Stimulated activated CD8-positive, alpha-beta memory T cell treated with anti-CD3 and anti-CD28 coated beads, Interleukin-15, amount 100 ng/mL, for 1 hour (primary cell): ENCODE data around the gene GSG1L.

Experiments
- DNase-seq: peaks from one replicate; pipeline ENCODE4 v3.0.0-alpha.2; 2020; ENCODE audit warnings: low read depth

GSG1L gene

DNA sequence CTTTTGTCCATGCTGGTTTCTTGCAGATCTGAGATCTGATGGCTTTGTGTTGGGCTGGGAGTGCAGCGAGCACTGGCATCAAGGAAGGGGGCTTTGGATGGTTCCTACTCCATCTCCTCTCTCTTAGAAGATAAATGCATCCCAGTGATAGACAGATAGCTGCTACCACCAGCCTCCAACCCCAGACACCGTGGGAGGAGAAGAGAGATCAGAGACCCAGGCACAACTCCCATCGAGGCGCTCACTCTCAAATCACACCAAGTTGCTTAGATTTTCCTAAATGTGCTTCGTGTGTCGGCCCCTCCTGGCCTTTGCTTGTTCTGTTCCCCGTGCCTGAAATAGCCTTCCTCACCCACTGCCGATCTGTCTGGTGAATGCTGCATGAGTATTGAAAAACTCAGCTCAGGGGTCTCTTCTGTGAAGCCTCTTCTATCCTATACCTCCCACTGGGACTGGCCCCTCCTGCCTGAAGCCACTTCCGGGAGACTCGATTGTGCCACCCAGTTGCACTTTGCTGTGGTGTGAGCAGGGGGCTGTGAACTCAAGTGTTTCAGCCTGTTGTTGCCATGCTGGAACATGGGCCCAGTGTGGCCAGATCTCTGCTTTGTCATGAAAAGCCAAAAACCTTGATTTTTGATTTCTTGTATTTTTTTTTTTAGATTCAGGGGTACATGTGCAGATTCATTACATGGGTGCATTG lies 242.7 kb downstream of the GSG1L start:
- DNase-seq = no peak

DNA sequence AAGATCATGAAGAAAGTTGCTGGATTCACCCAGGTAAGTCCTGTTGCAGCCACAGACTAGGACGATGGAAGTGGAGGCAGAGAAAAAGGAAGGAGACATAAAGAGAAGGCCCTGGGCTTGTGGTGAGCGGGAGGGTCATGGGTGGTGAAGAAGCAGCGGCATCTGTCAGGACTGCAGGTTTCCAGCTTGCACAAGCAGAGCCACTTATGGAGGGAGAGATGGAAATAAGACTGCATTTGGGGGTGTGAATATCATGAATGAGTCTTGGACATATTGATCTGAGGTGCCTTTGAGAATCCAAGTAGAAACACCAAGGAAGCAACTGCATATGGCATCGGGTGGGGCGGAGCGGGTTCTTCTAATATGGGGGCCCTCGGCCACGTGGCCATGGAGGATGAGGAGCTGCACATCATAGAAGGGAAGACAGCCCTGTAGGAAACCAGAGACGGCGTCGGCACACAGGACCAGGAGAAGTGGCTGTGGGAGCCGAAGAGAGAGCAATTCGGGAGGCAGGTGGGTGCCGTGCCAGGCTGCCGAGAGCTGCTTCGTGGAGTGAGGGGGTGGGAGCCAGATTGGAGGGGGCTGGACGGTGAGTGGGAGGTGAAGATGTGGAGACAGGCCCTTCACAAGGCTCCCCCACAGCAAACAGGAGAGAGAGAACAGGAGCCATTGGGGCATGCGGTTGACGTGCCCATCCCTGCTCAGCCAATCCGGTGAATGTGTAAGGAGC lies 243.5 kb downstream of the GSG1L start:
- no peak for DNase-seq

DNA sequence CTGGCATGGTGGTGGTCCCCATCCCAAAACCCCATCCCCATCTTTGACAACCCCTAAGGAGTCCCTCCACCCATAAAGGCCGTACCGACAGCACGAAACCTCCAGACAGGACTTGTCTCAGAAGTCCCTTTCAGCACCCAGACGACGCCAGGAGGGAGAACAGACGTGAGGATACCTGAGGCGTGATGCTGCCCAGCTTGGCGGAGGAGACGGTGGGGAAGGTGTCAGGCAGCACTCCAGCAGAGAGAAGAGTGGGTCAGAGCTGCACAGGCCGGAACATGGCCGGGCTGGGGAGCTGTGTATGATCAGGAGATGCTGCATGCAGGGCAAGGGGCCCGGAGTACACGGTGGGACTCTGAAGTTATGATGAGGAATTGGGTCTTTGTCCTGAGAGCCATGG lies 244.2 kb downstream of the GSG1L start:
- DNase-seq = no peak

DNA sequence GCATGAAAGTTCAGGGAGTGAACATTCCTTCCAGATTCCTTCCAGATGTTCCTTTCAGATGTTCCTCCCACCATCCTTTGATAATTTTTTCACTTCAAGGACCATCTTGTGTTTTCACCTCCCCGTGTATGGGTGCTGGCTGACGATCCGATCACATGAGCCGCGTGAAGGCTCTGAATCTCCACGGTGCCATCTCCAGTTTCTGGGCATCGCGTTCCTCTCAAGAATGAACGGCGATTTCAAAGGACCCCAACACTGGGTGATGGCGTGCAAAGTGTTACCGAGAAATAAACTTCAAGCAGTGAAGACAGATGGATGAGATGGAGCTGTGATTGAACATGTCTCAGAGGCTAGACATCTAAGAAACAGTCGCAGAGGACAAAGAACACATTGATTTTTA lies 245.3 kb downstream of the GSG1L start:
- no peak for DNase-seq

DNA sequence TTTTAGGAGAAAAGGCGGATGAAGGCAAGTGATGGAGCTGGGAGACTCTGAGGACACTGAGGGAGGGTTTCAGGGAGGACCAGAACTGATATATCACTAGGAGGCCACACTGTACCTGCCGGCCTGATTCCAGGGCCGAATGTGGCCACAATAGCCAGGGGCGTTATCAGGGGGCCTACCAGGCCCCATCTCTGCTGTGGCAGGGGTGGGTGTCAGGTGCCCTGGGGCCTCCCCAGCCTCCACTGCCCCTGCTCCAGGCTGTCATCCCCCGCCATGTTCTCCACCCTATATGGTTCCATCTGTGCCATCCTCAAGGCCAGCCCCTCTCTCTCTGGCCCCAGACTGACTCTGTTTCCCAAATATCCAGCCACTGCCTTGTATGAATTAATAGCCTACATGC lies 246.5 kb downstream of the GSG1L start:
- no peak for DNase-seq

DNA sequence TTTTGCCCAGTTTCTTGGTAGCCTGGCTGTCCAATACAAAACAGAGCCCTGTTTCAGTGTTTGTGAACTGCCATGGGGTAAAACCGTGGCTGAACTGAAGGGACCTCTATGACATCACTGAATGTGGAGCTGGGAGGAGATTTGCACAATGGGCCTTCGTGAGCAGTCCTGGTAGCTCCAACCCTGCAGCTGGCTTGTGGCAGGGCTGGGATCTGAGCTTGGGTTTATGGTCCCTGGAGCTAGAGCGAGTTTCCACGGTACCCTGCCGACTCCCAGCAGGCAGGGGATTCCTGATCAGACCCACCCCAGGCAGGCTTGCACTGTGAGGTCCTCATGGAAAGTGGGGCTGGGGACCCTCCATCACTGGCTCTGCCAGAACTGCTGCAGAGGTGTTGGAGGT lies 247.0 kb downstream of the GSG1L start:
- DNase-seq = no peak

DNA sequence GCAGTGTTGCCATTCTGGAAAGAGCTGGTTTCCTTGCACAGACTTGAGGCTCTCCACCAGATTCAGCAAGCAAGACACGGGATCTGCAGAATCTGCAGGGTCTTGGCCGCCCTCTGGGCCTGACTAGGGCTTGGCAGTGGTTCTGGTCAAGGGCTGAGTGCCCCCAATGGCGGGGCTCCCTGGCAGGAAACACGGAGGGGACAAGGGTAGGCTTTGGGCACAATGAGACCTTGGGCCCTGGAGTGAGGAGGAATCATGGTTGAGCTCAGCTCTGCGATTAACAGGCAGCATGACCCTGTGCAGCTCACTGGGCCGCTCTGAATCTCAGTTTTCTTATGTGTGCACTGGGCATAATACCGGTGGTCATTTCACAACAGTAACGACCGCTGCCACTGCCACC lies 249.9 kb downstream of the GSG1L start:
- no peak for DNase-seq

DNA sequence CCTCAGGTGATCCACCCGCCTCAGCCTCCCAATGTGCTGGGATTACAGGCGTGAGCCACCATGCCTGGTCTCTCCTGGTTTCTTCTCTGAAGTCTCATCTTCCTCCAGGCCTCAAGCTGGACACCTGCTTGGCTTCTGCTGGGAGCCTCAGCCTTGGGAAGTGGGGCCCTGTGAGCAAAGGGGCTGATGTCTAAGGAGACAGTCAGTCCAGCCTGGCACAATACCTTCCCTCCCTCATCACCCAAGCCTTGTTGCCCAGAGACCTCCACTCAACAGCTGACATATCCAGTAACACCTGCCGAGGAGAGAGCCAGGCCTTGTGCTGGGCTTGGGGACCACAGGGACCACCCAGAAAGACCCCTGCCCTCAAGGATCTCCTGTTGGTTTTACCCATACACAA lies 251.6 kb downstream of the GSG1L start:
- no peak for DNase-seq

DNA sequence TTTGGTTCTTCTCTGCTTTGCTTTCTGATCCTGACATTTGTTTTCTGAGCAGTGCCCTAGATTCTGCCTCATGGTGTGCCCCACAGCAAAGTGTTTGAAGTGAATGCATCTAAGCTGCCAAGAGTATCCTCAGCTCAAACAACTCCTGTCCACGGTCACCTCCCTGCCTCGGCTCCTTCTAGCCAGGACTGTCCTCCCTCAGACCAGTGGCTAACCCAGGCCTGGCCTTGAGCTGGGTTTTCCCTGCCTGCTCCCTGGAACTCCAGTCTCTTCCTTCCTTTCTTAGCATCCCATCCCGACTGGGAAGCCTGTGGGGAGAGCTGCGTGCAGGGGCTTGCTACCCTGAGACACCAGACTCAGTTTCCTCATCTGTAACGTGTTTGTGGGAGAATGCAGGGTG lies 256.5 kb downstream of the GSG1L start:
- no peak for DNase-seq

DNA sequence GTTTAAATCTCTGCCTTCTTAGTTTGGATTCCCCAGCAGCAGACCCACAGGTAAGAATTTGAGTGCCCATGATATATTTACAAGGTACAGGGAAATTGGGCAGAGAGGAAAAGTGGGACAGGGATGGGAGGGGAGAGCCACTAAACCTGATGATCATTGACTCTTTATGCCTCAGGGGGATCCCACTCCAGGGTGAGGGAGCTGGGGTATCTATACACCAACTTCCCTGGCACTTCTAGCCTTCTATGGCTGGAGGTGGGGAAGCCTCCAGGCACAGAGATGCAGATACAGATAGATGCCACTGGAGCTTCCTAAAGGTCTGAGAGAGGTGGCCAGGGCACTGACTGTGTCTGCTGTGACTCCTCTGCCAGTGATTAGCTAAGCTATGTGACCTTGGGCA lies 257.1 kb downstream of the GSG1L start:
- no peak for DNase-seq

DNA sequence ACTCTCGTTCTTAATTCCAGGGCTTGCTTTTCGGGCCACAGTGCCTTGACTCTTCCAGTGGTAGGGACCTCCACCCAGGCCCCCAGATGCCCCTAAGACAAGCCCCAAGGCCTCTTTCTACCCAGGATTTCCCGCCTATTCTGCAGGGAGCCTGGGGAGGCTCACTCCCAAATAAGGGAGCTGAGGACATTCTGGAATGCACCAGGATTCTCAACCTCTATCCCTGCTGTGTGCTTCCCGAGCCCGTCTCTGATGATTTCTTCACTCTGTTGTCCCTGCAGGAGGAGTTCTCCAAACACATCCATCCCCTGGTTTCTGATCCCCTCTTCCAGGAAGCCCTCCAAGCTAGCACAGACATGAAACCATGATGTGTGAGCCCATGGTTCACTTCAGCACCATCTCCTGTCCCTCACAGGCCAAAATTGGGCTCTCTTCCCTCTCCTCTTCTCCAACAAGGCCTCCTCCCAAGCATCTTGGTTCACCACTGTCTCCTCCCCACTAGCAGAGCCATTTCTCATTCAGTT lies 257.6 kb downstream of the GSG1L start:
- no peak for DNase-seq

DNA sequence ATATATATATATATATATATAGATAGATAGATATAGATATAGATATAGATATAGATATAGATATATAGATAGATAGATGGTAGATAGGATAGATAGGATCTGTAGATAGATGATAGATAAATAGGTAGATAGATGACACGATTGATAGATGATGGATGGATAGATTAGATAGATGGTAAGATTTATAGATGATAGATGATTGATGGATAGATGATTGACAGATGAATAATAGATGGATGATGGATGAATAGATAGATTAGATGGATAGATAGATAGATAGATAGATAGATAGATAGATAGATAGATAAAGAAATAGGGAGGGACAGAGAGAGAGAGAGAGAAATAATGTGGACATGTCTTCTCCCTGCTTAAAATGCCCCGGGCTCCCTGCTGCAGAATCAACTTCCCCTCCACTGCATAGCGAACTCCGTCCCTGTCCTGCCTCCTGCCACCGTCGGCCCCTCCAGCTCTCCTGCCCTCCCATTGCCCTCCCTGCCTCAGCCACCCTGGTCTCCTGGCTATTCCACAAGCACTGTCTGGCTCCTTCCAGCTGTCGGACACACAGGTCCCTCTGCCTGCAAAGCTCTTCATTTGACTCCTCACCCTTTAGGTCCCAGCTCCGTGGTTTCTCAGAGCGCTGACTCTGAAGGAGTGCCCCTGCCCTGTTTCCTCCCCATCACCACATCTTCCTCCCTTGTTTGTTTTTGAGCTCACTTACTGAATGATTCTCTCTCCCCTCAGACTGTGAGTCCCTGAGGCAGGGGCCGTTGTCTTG lies 259.6 kb downstream of the GSG1L start:
- DNase-seq = no peak

DNA sequence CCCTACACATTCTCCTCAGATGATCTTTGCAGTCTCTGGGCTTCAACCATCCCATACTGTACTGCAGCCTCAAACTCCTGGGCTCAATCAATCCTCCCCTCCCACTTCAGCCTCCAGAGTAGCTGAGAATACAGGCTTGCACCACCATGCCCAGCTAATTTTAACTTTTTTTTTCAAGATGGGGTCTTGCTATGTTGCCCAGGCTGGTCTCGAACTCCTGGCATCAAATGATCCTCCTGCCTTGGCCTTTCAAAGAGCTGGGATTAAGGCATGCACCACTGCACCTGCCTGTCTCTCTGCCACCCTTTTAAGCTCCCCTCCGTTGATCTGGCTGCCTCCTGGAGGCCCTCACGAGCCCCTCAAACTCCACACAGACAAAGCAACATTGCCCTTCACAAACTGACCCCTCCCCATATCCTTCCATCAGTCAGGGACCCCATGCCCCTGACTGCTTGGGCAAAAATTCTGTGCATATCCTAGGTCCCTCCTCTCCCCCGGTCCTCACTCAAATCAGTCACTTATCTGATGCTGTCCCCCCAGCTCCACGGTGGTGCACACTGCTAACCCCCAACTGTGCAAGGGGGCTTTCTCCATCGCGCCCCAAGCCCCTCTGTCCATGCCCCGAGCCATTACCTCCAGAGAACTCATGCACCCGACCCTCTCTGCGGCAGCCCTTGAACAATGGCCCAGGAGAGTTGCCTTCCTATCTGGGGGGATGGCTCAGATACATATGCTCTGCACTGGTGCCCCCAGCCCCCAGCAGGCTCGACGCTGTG lies 260.7 kb downstream of the GSG1L start:
- DNase-seq = no peak

DNA sequence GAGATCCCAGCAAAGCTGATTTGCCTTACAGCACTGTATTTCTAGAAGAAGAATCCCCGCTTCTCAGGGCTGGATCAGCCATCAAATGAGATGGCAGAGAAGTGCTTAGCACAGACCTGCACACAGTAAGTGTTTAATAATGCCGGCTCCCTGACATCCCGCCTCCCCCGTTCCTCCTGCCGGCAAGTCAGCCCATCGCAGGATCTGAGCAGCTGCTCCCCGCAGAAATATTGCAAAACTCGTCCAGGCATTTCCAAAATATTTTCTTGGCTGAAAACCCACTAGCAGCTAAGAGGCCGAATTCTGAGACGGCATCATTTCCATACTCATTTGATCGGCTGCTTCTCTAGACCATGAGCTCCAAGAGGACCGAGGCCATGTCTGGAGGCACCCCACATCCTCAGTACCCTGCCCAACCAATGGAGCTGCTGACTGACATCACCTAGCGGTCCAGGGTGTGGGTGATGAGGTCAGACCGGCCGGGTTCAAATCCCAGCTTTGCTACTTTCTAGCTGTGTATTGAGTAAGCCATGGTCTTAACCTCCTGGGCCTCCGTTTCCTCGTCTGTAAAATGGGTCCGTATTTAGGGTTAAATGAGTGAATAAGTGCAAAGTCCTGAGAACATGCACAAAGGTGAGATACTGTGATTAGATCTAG lies 262.1 kb downstream of the GSG1L start:
- DNase-seq = no peak

DNA sequence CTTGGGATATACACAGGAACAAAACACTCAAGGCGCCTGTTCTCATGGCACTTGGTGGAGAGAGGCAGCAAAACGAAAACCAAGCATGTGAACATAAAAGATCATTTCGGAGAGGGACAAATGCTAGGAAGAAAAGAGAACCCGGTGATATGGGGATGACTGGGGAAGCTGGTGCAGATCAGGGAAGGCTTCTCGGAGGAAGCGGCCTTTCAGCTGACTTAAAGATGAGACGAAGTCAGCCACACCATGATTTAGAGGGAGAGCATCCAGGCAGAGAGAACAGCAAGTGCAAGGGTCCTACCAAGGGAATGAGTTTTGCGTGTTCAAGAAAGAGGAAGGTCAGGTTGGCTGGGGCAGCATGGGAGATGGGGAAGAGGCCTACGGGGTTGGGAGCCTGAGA lies 262.7 kb downstream of the GSG1L start:
- no peak for DNase-seq

DNA sequence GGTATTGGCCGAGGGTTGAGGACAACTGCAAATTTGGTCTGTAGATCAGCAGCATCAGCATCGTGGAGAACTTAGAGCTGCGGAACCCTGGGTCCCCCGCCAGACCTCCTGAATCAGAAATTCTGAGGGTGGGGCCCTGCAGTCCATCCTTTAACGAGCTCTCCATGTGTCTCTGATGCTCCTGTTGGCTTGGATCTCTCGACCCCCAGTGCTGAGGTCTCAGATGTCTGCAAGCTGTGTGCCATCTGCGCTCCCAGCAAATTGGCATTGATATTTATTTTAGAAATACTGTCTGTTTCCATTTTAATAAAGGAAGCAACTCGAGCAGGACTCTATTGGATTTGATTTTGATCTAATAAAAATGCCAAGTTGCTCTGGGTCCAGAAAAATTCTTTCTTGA lies 263.6 kb downstream of the GSG1L start:
- DNase-seq = no peak

DNA sequence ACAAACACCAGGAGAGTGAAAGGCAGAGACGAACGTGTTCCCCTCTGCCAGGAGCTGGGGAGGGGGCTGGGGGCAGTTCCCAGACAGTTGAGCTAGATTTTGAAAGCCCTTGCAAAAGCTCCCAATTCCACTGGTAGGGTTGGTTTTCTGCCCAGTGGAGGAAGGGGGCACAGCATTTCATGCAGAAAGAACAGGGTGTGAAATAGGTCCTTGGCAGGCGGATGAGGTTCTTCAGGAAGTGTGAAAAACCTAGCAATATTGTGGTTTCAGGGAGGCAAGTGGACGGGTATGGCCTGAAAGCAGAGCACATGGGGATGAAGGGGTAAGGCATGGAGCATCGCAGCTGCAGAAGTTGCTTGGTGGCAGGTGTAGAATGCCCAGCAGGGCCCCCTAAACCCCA lies 265.3 kb downstream of the GSG1L start:
- no peak for DNase-seq

DNA sequence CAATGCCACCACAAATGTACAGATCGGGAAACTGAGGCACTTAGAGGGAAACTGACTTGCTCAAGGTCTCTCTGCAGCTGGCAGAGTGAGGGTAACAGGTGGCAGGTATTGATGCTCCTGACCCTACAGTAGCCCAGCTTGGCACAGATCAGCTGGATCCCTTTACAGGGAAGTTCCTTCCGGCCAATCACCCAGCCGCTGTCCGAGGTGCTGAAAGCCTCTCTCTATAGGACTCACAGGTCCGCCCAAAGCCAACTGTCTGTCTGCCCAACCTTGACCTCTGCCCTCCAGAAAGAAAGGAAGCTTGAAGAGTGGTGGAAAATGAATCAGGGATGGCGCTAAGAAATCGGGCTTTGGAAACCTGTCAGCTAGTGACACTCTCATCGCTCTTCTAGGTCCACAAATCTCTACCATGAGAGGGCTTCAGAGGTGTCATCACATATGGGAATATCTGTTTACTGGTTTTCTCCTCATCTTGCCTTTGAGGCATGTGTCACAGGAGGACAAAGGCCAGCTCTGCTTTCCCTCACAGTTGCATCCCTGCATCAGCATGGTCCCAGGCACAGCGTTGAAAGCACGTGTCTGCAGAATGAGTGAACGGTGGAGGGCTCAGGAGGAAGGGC lies 267.4 kb downstream of the GSG1L start:
- no peak for DNase-seq

DNA sequence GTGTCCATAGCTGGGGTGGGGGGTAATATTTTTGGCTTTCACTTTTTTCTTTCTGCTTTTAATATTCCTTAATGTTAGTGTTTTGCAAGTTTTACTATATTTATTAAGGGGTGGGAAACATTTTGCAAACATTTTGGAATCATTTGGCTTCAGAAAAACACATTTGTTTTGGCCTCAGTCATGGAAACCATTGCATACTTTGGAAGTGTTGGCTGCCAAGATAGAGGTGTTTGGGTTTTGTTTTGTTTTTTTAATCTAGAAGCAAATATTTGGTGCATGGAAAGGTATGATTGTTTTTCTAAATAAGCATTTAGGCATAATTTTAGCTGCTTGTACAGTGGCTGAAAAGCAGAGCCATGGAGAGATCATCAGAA lies 270.3 kb downstream of the GSG1L start:
- DNase-seq = no peak

DNA sequence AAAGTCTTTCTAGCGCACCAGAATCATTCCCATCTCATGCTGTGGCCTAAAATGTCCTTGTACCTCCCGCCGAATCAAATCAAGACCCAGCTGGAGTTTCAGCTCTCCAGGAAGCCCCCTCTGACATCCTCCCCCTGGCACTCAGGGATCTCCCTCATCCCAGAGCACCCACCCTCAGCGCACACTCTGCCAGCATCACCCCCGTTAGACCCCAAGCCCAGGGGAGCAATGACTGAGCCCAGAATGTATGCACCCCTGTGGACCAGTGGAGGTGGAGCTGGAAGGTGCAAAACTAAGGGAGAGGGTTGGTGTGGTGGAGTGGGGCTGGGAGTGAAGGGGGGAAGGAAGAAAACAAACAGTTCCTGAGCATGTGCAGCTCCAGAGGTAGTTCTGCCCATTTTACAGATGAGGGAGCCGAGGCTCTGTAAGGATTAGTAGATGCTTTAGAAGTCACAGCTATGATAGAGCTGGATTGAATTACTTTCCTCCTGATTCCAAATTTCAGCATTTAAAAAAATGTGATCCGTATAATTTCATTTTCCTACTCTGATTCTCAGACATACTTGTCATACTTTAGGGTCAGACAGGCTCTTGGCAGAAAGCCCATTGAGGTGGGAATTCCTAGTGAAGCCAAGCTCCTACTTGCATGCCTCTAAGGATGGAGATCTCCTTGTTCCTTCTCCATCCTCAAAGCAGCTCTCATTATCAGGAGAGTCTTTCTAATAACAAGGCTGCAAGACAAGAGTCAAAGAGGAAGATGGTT lies 270.8 kb downstream of the GSG1L start:
- DNase-seq = no peak

DNA sequence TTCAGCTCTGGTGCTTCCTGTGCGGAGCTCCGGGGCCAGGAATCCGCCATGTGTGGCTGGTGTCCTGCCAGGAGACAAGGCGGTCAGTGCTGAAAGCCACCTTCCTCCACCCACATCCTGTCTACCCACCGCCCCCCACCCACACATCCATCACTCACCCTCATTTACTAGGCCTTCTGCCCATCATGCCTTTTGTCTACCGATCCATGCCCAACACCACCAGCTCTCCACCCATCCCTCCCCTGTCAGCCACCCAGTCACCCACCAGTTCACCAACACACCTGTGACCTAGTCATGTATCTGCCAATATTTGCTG lies 272.2 kb downstream of the GSG1L start:
- no peak for DNase-seq
